ENCODE measurements around the gene NDUFC2. TPM values are rescaled to one million over a fixed set of nuclear protein-coding genes. Genes with fewer than 3 reads are reported as not detected.
"Not testable (repeated sequence)": the region's sequence is repeated elsewhere in the genome, so short reads cannot be mapped to it uniquely, and the experiment has no call there.

Gene NDUFC2
- total RNA-seq, 2 donors from 2014 or later: 174 to 187 TPM

GRCh38 chr11:78038697-78039313 lies 40.9 kb downstream of the NDUFC2 start:
- Mint-ChIP-seq H3K4me1 (ENCODE audit: low read depth in 2 of 2) (peaks cover 11 to 19% of the 10 kb centered on the region in 2 donors), H3K9me3 (no peaks in the 10 kb centered on the region), H3K27ac (peak overlapping the region in 1 of 2 donors; percentile 94), H3K27me3 (no peaks in the 10 kb centered on the region), H3K36me3 (no peaks in the 10 kb centered on the region), H3K4me3 (peak overlapping the region; percentile 41)
- DNase-seq (ENCODE audit: low spot score): no peak
- no peak for ATAC-seq

- H3K27me3 Mint-ChIP-seq: no peaks in the 10 kb centered on the region
- no peaks in the 10 kb centered on the region for H3K9me3 Mint-ChIP-seq
- H3K27ac Mint-ChIP-seq: peak overlapping the region in 1 of 2 donors; percentile 71
- H3K4me3 Mint-ChIP-seq: peak overlapping the region; percentile 41
- no peak for ATAC-seq
- peaks cover 11 to 15% of the 10 kb centered on the region in 2 donors for H3K4me1 Mint-ChIP-seq (ENCODE audit: low read depth in 2 of 2)
- DNase-seq (ENCODE audit: low spot score): no peak
- H3K36me3 Mint-ChIP-seq: no peaks in the 10 kb centered on the region
Measured at GRCh38 chr11:78037825-78038620, 41.6 kb downstream of the NDUFC2 start.

- no peaks in the 10 kb centered on the region for H3K36me3 Mint-ChIP-seq
- ATAC-seq: no peak
Measured at GRCh38 chr11:78037056-78037455, 42.6 kb downstream of the NDUFC2 start.

GRCh38 chr11:78036313-78036712 lies 43.3 kb downstream of the NDUFC2 start:
- H3K9me3 Mint-ChIP-seq: no peaks in the 10 kb centered on the region
- no peak for DNase-seq (ENCODE audit: low spot score)
- no peak overlapping the region for H3K4me3 Mint-ChIP-seq
- ATAC-seq: no peak
- no peaks in the 10 kb centered on the region for H3K27me3 Mint-ChIP-seq
- no peak overlapping the region for H3K27ac Mint-ChIP-seq
- no peaks in the 10 kb centered on the region for H3K36me3 Mint-ChIP-seq
- H3K4me1 Mint-ChIP-seq (ENCODE audit: low read depth in 2 of 2): peaks cover 11 to 12% of the 10 kb centered on the region in 2 donors

More at GRCh38 chr11:78037056-78037455, 42.6 kb downstream of the NDUFC2 start:
- Mint-ChIP-seq H3K9me3 (no peaks in the 10 kb centered on the region), H3K27ac (no peak overlapping the region), H3K4me3 (no peak overlapping the region), H3K4me1 (ENCODE audit: low read depth in 2 of 2) (peaks cover 11 to 15% of the 10 kb centered on the region in 2 donors), H3K27me3 (no peaks in the 10 kb centered on the region)
- DNase-seq (ENCODE audit: low spot score): no peak

- Mint-ChIP-seq H3K9me3 (no peaks in the 10 kb centered on the region), H3K27me3 (no peaks in the 10 kb centered on the region), H3K27ac (no peak overlapping the region), H3K4me1 (ENCODE audit: low read depth in 2 of 2) (peaks cover 2 to 4% of the 10 kb centered on the region in 2 donors), H3K36me3 (no peaks in the 10 kb centered on the region), H3K4me3 (no peak overlapping the region)
- ATAC-seq (no peak), DNase-seq (ENCODE audit: low spot score) (no peak)
Measured at GRCh38 chr11:78034623-78035022, 45.0 kb downstream of the NDUFC2 start.

- Mint-ChIP-seq H3K27me3 (no peaks in the 10 kb centered on the region), H3K9me3 (no peaks in the 10 kb centered on the region), H3K4me1 (ENCODE audit: low read depth in 2 of 2) (no peaks in the 10 kb centered on the region), H3K27ac (no peak overlapping the region), H3K4me3 (no peak overlapping the region), H3K36me3 (no peaks in the 10 kb centered on the region)
- DNase-seq (ENCODE audit: low spot score): no peak
- ATAC-seq: no peak
Measured at GRCh38 chr11:78033040-78033439, 46.6 kb downstream of the NDUFC2 start.

GRCh38 chr11:78032090-78032489 lies 47.6 kb downstream of the NDUFC2 start:
- H3K36me3 Mint-ChIP-seq: no peaks in the 10 kb centered on the region
- no peaks in the 10 kb centered on the region for H3K4me1 Mint-ChIP-seq (ENCODE audit: low read depth in 2 of 2)
- no peaks in the 10 kb centered on the region for H3K27me3 Mint-ChIP-seq
- H3K9me3 Mint-ChIP-seq: no peaks in the 10 kb centered on the region
- ATAC-seq (no peak), DNase-seq (ENCODE audit: low spot score) (no peak)
- H3K27ac Mint-ChIP-seq: no peak overlapping the region
- H3K4me3 Mint-ChIP-seq: no peak overlapping the region

GRCh38 chr11:78031629-78032028 lies 48.0 kb downstream of the NDUFC2 start:
- Mint-ChIP-seq H3K9me3 (no peaks in the 10 kb centered on the region), H3K36me3 (no peaks in the 10 kb centered on the region), H3K27me3 (no peaks in the 10 kb centered on the region), H3K4me1 (ENCODE audit: low read depth in 2 of 2) (no peaks in the 10 kb centered on the region), H3K4me3 (no peak overlapping the region), H3K27ac (no peak overlapping the region)
- DNase-seq (ENCODE audit: low spot score) (no peak), ATAC-seq (no peak)

- H3K4me1 Mint-ChIP-seq (ENCODE audit: low read depth in 2 of 2): no peaks in the 10 kb centered on the region
- ATAC-seq (peak in 1 of 2 donors; percentile 28), DNase-seq (ENCODE audit: low spot score) (no peak)
- H3K27me3 Mint-ChIP-seq: no peaks in the 10 kb centered on the region
- no peaks in the 10 kb centered on the region for H3K36me3 Mint-ChIP-seq
- H3K27ac Mint-ChIP-seq: no peak overlapping the region
- H3K4me3 Mint-ChIP-seq: no peak overlapping the region
- no peaks in the 10 kb centered on the region for H3K9me3 Mint-ChIP-seq
Measured at GRCh38 chr11:78030429-78031325, 49.0 kb downstream of the NDUFC2 start.

- not testable (repeated sequence) for ATAC-seq; H3K4me3 Mint-ChIP-seq; H3K36me3 Mint-ChIP-seq; H3K4me1 Mint-ChIP-seq (ENCODE audit: low read depth in 2 of 2); DNase-seq (ENCODE audit: low spot score); H3K27me3 Mint-ChIP-seq; H3K27ac Mint-ChIP-seq; H3K9me3 Mint-ChIP-seq
Measured at GRCh38 chr11:78028423-78028822, 51.2 kb downstream of the NDUFC2 start.

- Mint-ChIP-seq H3K27me3 (peaks cover 4 to 8% of the 10 kb centered on the region in 2 donors), H3K36me3 (no peaks in the 10 kb centered on the region), H3K4me1 (ENCODE audit: low read depth in 2 of 2) (peaks cover under 1 to 1% of the 10 kb centered on the region in 2 donors), H3K27ac (no peak overlapping the region), H3K4me3 (no peak overlapping the region), H3K9me3 (no peaks in the 10 kb centered on the region)
- DNase-seq (ENCODE audit: low spot score) (no peak), ATAC-seq (no peak)
Measured at GRCh38 chr11:78027759-78028158, 51.9 kb downstream of the NDUFC2 start.

GRCh38 chr11:78025378-78025777 lies 54.3 kb downstream of the NDUFC2 start:
- Mint-ChIP-seq H3K4me3 (no peak overlapping the region), H3K36me3 (no peaks in the 10 kb centered on the region), H3K27me3 (peaks cover 15 to 19% of the 10 kb centered on the region in 2 donors), H3K27ac (no peak overlapping the region), H3K4me1 (ENCODE audit: low read depth in 2 of 2) (peaks cover 6 to 7% of the 10 kb centered on the region in 2 donors), H3K9me3 (no peaks in the 10 kb centered on the region)
- ATAC-seq (no peak), DNase-seq (ENCODE audit: low spot score) (no peak)

- Mint-ChIP-seq H3K27ac (no peak overlapping the region), H3K36me3 (no peaks in the 10 kb centered on the region), H3K4me3 (no peak overlapping the region), H3K9me3 (no peaks in the 10 kb centered on the region), H3K4me1 (ENCODE audit: low read depth in 2 of 2) (peaks cover 6 to 7% of the 10 kb centered on the region in 2 donors), H3K27me3 (peaks cover 15 to 19% of the 10 kb centered on the region in 2 donors)
- DNase-seq (ENCODE audit: low spot score): no peak
- ATAC-seq: no peak
Measured at GRCh38 chr11:78023426-78023825, 56.2 kb downstream of the NDUFC2 start.
